ENCODE measurements around the gene STARD7.

Gene STARD7

DNA sequence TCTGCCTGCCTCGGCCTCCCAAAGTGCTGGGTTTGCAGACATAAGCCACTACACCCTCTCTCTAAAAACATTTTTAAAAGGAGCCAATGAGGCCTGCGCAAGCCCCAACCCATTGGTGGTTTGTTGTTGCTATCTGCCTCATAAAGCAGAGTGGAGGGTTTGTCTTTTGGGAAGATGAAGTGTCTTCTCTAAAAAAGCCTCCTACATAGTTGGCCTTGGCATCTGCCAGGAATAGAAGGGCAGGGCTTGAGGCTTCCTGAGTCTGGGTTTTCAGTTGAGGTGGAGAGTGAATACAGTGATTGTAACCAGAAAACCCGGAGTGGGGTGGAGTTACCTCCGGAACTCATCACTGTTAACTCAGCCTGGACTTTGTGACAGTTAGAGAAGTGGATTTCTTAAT is 5.9 kb upstream of the STARD7 start:
- Histone ChIP-seq H4K91ac (ENCODE audit: low read length) (no peak overlapping the region), H2BK12ac (ENCODE audit: low read length in 2 of 2) (no peak overlapping the region), H3K36me3 (ENCODE audit: control insufficient read depth in 1 of 2, insufficient read depth in 2 of 2, low read depth in 1 of 2, low read length in 2 of 2) (peaks cover 0 to 7% of the 10 kb centered on the region in 2 experiments), H2BK5ac (ENCODE audit: low read depth, low read length, poor library complexity, severe bottlenecking) (no peak overlapping the region), H2AFZ (ENCODE audit: low read depth, low read length) (no peak overlapping the region), H3K27ac (ENCODE audit: low read length, poor library complexity, severe bottlenecking) (no peak overlapping the region), H3K27me3 (ENCODE audit: control insufficient read depth in 1 of 2, insufficient read depth in 1 of 2, low read length in 2 of 2) (no peaks in the 10 kb centered on the region), H4K8ac (ENCODE audit: low read length) (no peak overlapping the region), H3K4me2 (ENCODE audit: low read length, poor library complexity, severe bottlenecking) (no peak overlapping the region), H3K18ac (ENCODE audit: low read depth in 1 of 2, low read length in 2 of 2) (no peak overlapping the region), H3K4me3 (ENCODE audit: insufficient read depth in 1 of 2, low read depth in 1 of 2, low read length in 2 of 2) (no peak overlapping the region), H3K4me1 (ENCODE audit: control insufficient read depth, insufficient read depth, low read depth, low read length) (peaks cover 6% of the 10 kb centered on the region), H2BK120ac (ENCODE audit: low read depth, low read length) (no peak overlapping the region), H3K4ac (ENCODE audit: low read depth in 1 of 2, low read length in 2 of 2) (no peak overlapping the region), H3K14ac (ENCODE audit: low read length in 2 of 2) (no peak overlapping the region), H2BK15ac (ENCODE audit: low read depth, poor library complexity, severe bottlenecking) (no peak overlapping the region), H3K23ac (ENCODE audit: low read length in 2 of 2) (no peak overlapping the region), H3K79me1 (replicated peaks; ENCODE audit: low read length, poor library complexity, severe bottlenecking) (peaks cover 38% of the 10 kb centered on the region), H3K9me3 (ENCODE audit: control insufficient read depth, low read length) (no peaks in the 10 kb centered on the region), H3K9ac (ENCODE audit: low read length) (no peak overlapping the region), H2AK5ac (ENCODE audit: low read length, severe bottlenecking) (no peak overlapping the region)
- no peak for DNase-seq
- WGBS = 100% methylated on average over 2 of the region's 4 CpGs

DNA sequence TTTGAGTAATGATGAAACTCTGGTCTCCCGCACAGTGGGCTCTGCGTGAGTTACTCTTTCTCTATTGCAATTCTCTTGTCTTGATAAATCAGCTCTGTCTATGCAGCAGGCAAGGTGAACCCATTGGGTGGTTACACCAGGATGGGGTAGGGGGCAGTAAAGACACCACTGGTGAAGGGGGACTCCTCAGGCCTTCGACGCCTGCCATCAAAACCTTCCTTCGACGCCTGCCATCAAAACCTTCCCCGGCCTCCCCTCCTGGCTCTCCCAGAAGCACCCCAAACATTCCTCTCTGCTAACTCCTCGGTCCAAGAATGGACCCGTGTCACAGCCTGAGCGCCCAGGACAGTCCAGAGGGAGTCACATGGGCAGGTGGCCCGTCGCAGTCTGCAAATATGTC is 4.8 kb upstream of the STARD7 start:
- Histone ChIP-seq H3K23ac (ENCODE audit: low read length in 2 of 2) (no peak overlapping the region), H2BK15ac (ENCODE audit: low read depth, poor library complexity, severe bottlenecking) (no peak overlapping the region), H3K9ac (ENCODE audit: low read length) (no peak overlapping the region), H2BK12ac (ENCODE audit: low read length in 2 of 2) (no peak overlapping the region), H2AFZ (ENCODE audit: low read depth, low read length) (no peak overlapping the region), H4K91ac (ENCODE audit: low read length) (no peak overlapping the region), H3K9me3 (ENCODE audit: control insufficient read depth, low read length) (no peaks in the 10 kb centered on the region), H3K27me3 (ENCODE audit: control insufficient read depth in 1 of 2, insufficient read depth in 1 of 2, low read length in 2 of 2) (no peaks in the 10 kb centered on the region), H3K27ac (ENCODE audit: low read length, poor library complexity, severe bottlenecking) (no peak overlapping the region), H3K14ac (ENCODE audit: low read length in 2 of 2) (no peak overlapping the region), H2AK5ac (ENCODE audit: low read length, severe bottlenecking) (no peak overlapping the region), H4K8ac (ENCODE audit: low read length) (no peak overlapping the region), H3K4me1 (ENCODE audit: control insufficient read depth, insufficient read depth, low read depth, low read length) (peaks cover 8% of the 10 kb centered on the region), H3K79me1 (replicated peaks; ENCODE audit: low read length, poor library complexity, severe bottlenecking) (peaks cover 38% of the 10 kb centered on the region), H3K4me2 (ENCODE audit: low read length, poor library complexity, severe bottlenecking) (no peak overlapping the region), H3K4ac (ENCODE audit: low read depth in 1 of 2, low read length in 2 of 2) (no peak overlapping the region), H2BK120ac (ENCODE audit: low read depth, low read length) (no peak overlapping the region), H2BK5ac (ENCODE audit: low read depth, low read length, poor library complexity, severe bottlenecking) (no peak overlapping the region), H3K36me3 (ENCODE audit: control insufficient read depth in 1 of 2, insufficient read depth in 2 of 2, low read depth in 1 of 2, low read length in 2 of 2) (peaks cover 0 to 7% of the 10 kb centered on the region in 2 experiments), H3K18ac (ENCODE audit: low read depth in 1 of 2, low read length in 2 of 2) (no peak overlapping the region), H3K4me3 (ENCODE audit: insufficient read depth in 1 of 2, low read depth in 1 of 2, low read length in 2 of 2) (no peak overlapping the region)
- no peak for DNase-seq
- 94% methylated on average over 12 of the region's 12 CpGs for WGBS

DNA sequence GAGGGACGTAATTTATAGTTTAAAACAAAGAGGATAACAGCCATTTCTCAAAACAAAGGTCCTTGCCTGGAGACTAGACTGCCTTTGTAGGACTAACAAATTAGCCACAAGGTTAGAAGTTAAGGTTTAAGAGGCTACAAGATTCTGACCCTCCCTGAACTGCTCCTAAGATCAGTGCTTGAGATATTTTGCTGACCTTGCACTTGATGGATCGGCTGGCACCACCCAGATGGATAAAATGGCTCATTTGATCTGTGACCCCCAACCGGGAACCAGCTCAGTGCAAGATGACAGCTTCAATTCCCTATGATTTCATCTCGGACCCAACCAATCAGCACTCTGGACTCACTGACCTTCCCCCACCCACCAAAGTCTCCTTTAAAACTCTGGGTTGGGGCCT is 3.7 kb upstream of the STARD7 start:
- H3K4me3 ChIP-seq (ENCODE audit: insufficient read depth in 1 of 2, low read depth in 1 of 2, low read length in 2 of 2) = no peak overlapping the region
- no peak overlapping the region for H3K23ac ChIP-seq (ENCODE audit: low read length in 2 of 2)
- DNase-seq = no peak
- H3K9ac ChIP-seq (ENCODE audit: low read length) = no peak overlapping the region
- H3K27ac ChIP-seq (ENCODE audit: low read length, poor library complexity, severe bottlenecking) = no peak overlapping the region
- H3K27me3 ChIP-seq (ENCODE audit: control insufficient read depth in 1 of 2, insufficient read depth in 1 of 2, low read length in 2 of 2) = no peaks in the 10 kb centered on the region
- peaks cover 0 to 7% of the 10 kb centered on the region in 2 experiments for H3K36me3 ChIP-seq (ENCODE audit: control insufficient read depth in 1 of 2, insufficient read depth in 2 of 2, low read depth in 1 of 2, low read length in 2 of 2)
- no peak overlapping the region for H2BK120ac ChIP-seq (ENCODE audit: low read depth, low read length)
- no peak overlapping the region for H3K4ac ChIP-seq (ENCODE audit: low read depth in 1 of 2, low read length in 2 of 2)
- no peak overlapping the region for H3K14ac ChIP-seq (ENCODE audit: low read length in 2 of 2)
- no peak overlapping the region for H4K8ac ChIP-seq (ENCODE audit: low read length)
- no peak overlapping the region for H4K91ac ChIP-seq (ENCODE audit: low read length)
- no peak overlapping the region for H3K18ac ChIP-seq (ENCODE audit: low read depth in 1 of 2, low read length in 2 of 2)
- no peak overlapping the region for H2BK12ac ChIP-seq (ENCODE audit: low read length in 2 of 2)
- WGBS = 88% methylated on average over 3 of the region's 4 CpGs
- H2AFZ ChIP-seq (ENCODE audit: low read depth, low read length) = no peak overlapping the region
- H2AK5ac ChIP-seq (ENCODE audit: low read length, severe bottlenecking) = no peak overlapping the region
- no peaks in the 10 kb centered on the region for H3K9me3 ChIP-seq (ENCODE audit: control insufficient read depth, low read length)
- peaks cover 37% of the 10 kb centered on the region for H3K79me1 ChIP-seq (replicated peaks; ENCODE audit: low read length, poor library complexity, severe bottlenecking)
- H2BK5ac ChIP-seq (ENCODE audit: low read depth, low read length, poor library complexity, severe bottlenecking) = no peak overlapping the region
- H2BK15ac ChIP-seq (ENCODE audit: low read depth, poor library complexity, severe bottlenecking) = no peak overlapping the region
- peaks cover 8% of the 10 kb centered on the region for H3K4me1 ChIP-seq (ENCODE audit: control insufficient read depth, insufficient read depth, low read depth, low read length)
- no peak overlapping the region for H3K4me2 ChIP-seq (ENCODE audit: low read length, poor library complexity, severe bottlenecking)

DNA sequence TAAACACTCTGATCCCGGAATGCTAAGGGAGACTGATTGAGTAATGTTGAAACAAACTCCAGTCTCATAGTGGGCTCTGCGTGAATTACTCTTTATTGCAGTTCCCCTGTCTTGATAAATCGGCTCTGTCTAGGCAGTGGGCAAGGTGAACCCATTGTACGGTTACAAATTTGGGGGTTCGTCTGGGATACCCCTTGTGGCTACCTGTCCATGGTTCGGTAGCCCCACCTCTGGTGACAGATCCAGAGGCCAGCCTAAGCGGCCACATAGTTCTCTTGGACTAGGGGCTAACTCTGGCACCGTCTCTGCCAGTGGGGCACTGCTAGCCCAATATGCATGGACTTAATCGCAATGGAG is 1.1 kb upstream of the STARD7 start:
- Histone ChIP-seq H2BK12ac (ENCODE audit: low read length in 2 of 2) (peak overlapping the region in 1 of 2 experiments; percentile 11), H2BK15ac (ENCODE audit: low read depth, poor library complexity, severe bottlenecking) (no peak overlapping the region), H2BK5ac (ENCODE audit: low read depth, low read length, poor library complexity, severe bottlenecking) (no peak overlapping the region), H3K36me3 (ENCODE audit: control insufficient read depth in 1 of 2, insufficient read depth in 2 of 2, low read depth in 1 of 2, low read length in 2 of 2) (peaks cover 0 to 7% of the 10 kb centered on the region in 2 experiments), H3K4ac (ENCODE audit: low read depth in 1 of 2, low read length in 2 of 2) (no peak overlapping the region), H3K27ac (ENCODE audit: low read length, poor library complexity, severe bottlenecking) (no peak overlapping the region), H3K79me1 (replicated peaks; ENCODE audit: low read length, poor library complexity, severe bottlenecking) (peaks cover 32% of the 10 kb centered on the region), H3K9ac (ENCODE audit: low read length) (peak overlapping the region; percentile 93), H3K4me1 (ENCODE audit: control insufficient read depth, insufficient read depth, low read depth, low read length) (peaks cover 8% of the 10 kb centered on the region), H3K4me2 (ENCODE audit: low read length, poor library complexity, severe bottlenecking) (peak overlapping the region; percentile 75), H3K4me3 (ENCODE audit: insufficient read depth in 1 of 2, low read depth in 1 of 2, low read length in 2 of 2) (peak overlapping the region in 1 of 2 experiments; percentile 89), H2AFZ (ENCODE audit: low read depth, low read length) (no peak overlapping the region), H2AK5ac (ENCODE audit: low read length, severe bottlenecking) (peak overlapping the region; percentile 10), H2BK120ac (ENCODE audit: low read depth, low read length) (no peak overlapping the region), H3K9me3 (ENCODE audit: control insufficient read depth, low read length) (no peaks in the 10 kb centered on the region), H4K8ac (ENCODE audit: low read length) (peak overlapping the region; percentile 91), H3K23ac (ENCODE audit: low read length in 2 of 2) (no peak overlapping the region), H3K27me3 (ENCODE audit: control insufficient read depth in 1 of 2, insufficient read depth in 1 of 2, low read length in 2 of 2) (no peaks in the 10 kb centered on the region), H4K91ac (ENCODE audit: low read length) (no peak overlapping the region), H3K14ac (ENCODE audit: low read length in 2 of 2) (no peak overlapping the region), H3K18ac (ENCODE audit: low read depth in 1 of 2, low read length in 2 of 2) (peak overlapping the region in 1 of 2 experiments; percentile 75)
- WGBS = 92% methylated on average over 9 of the region's 9 CpGs
- DNase-seq = no peak

All from mesenchymal stem cell (in vitro differentiated cells and primary cell).